ENCODE results near the gene ARHGEF19. TPM values are rescaled to one million over a fixed set of nuclear protein-coding genes. Genes with fewer than 3 reads are reported as not detected.

The ARHGEF19 gene
- total RNA-seq: 26.7 and 28.1 TPM in 2 replicates

DNA sequence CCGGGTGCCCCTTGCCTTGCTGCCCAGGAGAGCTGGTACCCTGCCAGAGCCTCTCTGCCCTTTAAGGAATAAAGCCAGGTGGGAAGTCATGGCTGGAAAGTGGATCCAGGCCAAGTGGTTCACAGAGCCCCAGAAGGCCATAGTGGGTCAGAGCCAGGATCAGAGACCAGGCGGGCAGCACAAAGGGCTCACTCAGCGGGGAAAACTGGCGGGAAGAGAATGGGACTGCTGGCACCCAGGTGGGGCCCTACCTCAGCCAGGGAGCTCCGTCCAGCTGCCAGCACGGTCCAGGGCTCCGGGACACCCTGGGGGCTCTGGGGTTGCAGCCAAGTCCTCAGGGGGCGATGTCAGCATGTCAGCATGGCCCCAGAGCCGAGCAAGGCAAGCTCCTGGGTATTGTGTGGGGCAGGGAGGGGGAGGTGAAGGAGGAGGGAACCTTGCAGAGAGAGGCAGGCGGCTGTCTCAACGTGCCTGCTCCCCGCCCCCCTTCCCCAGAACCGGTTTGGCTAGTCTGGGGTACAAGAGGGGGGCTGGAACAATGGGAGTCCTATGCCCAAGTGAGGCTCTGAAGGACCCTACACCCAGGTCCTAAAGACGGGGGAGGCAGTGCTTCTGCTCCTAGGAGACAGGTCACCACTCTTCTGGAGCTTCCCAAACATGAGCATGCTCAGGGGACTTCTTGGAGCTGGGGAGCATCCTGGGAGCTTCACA, at the start of gene ARHGEF19:
Gene ARHGEF19, minus strand, starts transcription at position 402 of the 711 bp plus-strand sequence. CDS start 3,598 bp downstream, outside the sequence.

DNA sequence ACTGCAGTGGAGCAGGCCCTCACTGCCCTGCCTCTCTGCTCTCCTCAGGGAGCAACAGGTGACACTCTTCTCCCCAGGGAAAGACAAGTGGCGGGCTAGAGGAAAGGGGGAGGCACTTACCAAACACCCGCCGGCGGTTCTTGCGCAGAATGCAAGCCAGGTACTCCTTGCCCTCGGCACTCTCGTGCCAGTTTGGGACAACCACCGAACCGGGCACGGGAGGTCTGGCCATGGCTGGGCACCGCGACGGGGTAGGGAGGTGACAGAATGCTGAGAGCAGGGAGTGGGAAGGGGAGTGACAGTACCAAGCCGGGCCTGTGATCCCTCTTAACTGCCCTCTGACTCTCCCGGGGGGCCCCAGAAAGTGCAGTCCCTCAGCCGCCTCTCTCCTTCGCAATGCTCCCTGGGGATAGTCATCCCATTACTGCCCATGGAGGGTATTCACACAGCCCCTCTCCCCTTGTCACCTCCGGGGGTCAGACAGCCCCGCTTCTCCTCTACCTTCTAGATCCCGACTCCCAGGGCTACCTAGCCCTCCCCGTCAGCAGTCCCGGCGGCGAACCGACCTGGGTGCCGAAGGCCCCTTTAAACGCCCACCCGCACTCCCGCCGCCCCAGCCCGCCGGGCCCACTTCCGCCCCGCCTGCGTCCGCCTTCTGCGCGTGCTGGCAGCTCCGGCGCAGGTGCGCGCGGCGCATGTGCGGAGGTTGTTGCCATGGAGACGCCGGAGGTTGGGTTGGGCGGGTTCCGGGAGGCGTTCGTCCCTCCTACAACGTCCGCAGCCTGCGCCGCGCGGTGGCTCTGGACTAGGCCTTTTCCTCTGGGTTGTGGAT, 24.3 kb upstream of the ARHGEF19 start, which contains the start of gene CPLANE2:
Gene CPLANE2, minus strand, starts transcription at position 673 of the 832 bp plus-strand sequence. Its CDS starts 441 bp downstream, at position 232.

DNA sequence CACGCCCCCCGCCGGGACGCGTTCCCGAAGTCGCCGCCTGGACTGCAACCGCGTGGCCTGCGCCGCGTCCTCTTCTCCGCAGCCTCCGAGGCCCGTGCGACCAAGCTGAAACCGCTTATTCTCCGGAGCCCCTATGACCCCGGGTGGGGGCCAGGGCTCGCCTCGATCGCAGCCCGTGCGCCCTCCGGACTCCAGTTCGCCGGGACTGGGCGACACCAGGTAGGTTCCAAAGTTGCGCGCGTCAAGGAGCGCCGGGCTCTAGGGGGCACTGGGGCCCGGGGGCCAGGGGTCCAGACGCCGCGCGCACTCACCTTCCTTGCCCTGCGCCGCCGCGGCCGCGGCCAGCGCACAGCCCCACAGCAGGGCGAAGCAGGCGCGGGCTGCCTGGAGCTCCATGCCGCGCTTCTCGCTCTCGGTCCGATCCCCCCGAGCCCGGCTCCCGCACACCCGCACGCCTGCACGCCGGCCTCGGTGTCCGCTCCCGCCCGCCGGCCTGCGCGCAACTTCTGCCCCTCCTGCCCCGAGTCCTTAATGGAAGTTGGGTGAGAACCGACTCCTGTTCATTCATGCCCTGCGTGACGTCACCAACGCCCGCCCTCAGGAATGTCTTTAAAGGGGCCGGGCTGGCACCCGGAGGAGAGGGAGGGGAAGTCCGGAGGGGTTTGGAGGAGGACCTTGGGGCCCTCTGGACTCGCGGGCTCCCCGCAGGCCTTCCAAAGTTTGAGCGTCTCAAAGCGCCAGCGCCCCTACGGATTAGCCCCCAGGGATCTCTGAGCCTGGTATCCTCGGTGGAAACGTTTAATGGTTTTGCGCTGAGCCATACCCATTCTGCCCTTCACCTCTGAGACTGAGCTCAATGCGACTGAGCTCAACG, 56.7 kb downstream of the ARHGEF19 start, which contains the start of gene EPHA2:
Gene EPHA2, minus strand, starts transcription at position 533 of the 874 bp plus-strand sequence. Its CDS starts 137 bp downstream, at position 396.

Other genes starting within 250 kb of the ARHGEF19 start
- 28.2 and 28.8 TPM in 2 replicates for gene ZBTB17, start 236.6 kb downstream of the ARHGEF19 start, total RNA-seq
- not detected in 2 replicates for gene SRARP, start 208.4 kb downstream of the ARHGEF19 start, total RNA-seq
- gene HSPB7, start 194.6 kb downstream of the ARHGEF19 start, total RNA-seq: not detected in 2 replicates
- gene CLCNKA, start 190.6 kb downstream of the ARHGEF19 start, total RNA-seq: not detected in 2 replicates
- not detected in 2 replicates for gene CLCNKB, start 168.9 kb downstream of the ARHGEF19 start, total RNA-seq
- 2.0 and 3.5 TPM in 2 replicates for gene FAM131C, start 139.0 kb downstream of the ARHGEF19 start, total RNA-seq
- gene EPHA2, start 56.6 kb downstream of the ARHGEF19 start, total RNA-seq: 153 and 169 TPM in 2 replicates
- 3.7 and 6.5 TPM in 2 replicates for gene CPLANE2, start 24.5 kb upstream of the ARHGEF19 start, total RNA-seq
- 7.3 and 15.2 TPM in 2 replicates for gene FBXO42, start 139.8 kb upstream of the ARHGEF19 start, total RNA-seq
- 54.9 and 59.5 TPM in 2 replicates for gene SZRD1, start 154.6 kb upstream of the ARHGEF19 start, total RNA-seq
- not detected in 2 replicates for gene SPATA21, start 224.8 kb upstream of the ARHGEF19 start, total RNA-seq
- 57.0 and 57.7 TPM in 2 replicates for gene NECAP2, start 228.1 kb upstream of the ARHGEF19 start, total RNA-seq

Measured in airway epithelial cell (primary cell).